Tibial artery (tissue), 4 donors: ENCODE measurements around the gene CHMP5.

Experiments used
- DNase-seq, 2 donors: peaks; one replicate each; pipeline ENCODE4 v3.0.0-alpha.2; 2019
- H3K27ac ChIP-seq, 2 donors: fragments of 200-600 bp; sonication (generic) in 1 of 2; 1 replicate in 1 of 2; 2 replicates in 1 of 2; pipeline ENCODE4 v1.5.1; 2018 to 2019; ENCODE audit warnings: mild to moderate bottlenecking in 1 of 2
- H3K27me3 ChIP-seq, 2 donors: fragments of 200-600 bp; sonication (generic) in 1 of 2; one replicate each; pipeline versions ENCODE4 v1.5.1 to v1.6.0; 2016 to 2019
- H3K36me3 ChIP-seq, 3 donors: fragments of 200-600 bp; sonication (generic) in 2 of 3; one replicate each; pipeline ENCODE4 v1.5.1; 2016 to 2019; ENCODE audit warnings: mild to moderate bottlenecking in 2 of 3
- H3K4me1 ChIP-seq, 4 donors: fragments of 200-600 bp; sonication (generic) in 2 of 4; 1 replicate in 3 of 4; 2 replicates in 1 of 4; pipeline ENCODE4 v1.5.1; 2016 to 2019
- H3K4me3 ChIP-seq, 2 donors: fragments of 200-600 bp; sonication (generic) in 1 of 2; 1 replicate in 1 of 2; 2 replicates in 1 of 2; pipeline ENCODE4 v1.5.1; 2018 to 2019; ENCODE audit warnings: mild to moderate bottlenecking in 2 of 2
- H3K9me3 ChIP-seq, 3 donors: fragments of 200-600 bp; sonication (generic) in 1 of 3; one replicate each; pipeline ENCODE4 v1.5.1; 2016 to 2019
- intact Hi-C: fragments of 100-400 bp; cut with DNase I; formaldehyde crosslinking; loops from one replicate; pipeline ENCODE4 v1.15.0; 2023; ENCODE audit warnings: low total_unique reads
- TF ChIP-seq, protein P1 (sequence below), 2 experiments: fragments of 200-600 bp in 1 of 2; fragments of 450-650 bp in 1 of 2; IDR thresholded peaks; one replicate each; pipeline ENCODE4 v1.5.1; 2017 to 2019; ENCODE audit warnings: antibody characterized with exemption in 2 of 2, mild to moderate bottlenecking in 1 of 2, moderate library complexity in 1 of 2

Gene CHMP5

GRCh38 chr9:33318225-33318624, 53.4 kb downstream of the CHMP5 start:
- TF ChIP-seq, protein P1, sequence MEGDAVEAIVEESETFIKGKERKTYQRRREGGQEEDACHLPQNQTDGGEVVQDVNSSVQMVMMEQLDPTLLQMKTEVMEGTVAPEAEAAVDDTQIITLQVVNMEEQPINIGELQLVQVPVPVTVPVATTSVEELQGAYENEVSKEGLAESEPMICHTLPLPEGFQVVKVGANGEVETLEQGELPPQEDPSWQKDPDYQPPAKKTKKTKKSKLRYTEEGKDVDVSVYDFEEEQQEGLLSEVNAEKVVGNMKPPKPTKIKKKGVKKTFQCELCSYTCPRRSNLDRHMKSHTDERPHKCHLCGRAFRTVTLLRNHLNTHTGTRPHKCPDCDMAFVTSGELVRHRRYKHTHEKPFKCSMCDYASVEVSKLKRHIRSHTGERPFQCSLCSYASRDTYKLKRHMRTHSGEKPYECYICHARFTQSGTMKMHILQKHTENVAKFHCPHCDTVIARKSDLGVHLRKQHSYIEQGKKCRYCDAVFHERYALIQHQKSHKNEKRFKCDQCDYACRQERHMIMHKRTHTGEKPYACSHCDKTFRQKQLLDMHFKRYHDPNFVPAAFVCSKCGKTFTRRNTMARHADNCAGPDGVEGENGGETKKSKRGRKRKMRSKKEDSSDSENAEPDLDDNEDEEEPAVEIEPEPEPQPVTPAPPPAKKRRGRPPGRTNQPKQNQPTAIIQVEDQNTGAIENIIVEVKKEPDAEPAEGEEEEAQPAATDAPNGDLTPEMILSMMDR (IDR thresholded peaks at IDR 0.05), result no peak
- intact Hi-C loops, result no loop called here
- no peaks in the 10 kb centered on the region for H3K27me3 ChIP-seq
- peaks cover 66 to 94% (median 92%) of the 10 kb centered on the region in 3 donors for H3K36me3 ChIP-seq
- DNase-seq, result no peak
- peaks cover 0 to 18% (median 6%) of the 10 kb centered on the region in 4 donors for H3K4me1 ChIP-seq
- no peaks in the 10 kb centered on the region for H3K9me3 ChIP-seq
- H3K27ac ChIP-seq, result no peak overlapping the region
- H3K4me3 ChIP-seq, result no peak overlapping the region

DNA sequence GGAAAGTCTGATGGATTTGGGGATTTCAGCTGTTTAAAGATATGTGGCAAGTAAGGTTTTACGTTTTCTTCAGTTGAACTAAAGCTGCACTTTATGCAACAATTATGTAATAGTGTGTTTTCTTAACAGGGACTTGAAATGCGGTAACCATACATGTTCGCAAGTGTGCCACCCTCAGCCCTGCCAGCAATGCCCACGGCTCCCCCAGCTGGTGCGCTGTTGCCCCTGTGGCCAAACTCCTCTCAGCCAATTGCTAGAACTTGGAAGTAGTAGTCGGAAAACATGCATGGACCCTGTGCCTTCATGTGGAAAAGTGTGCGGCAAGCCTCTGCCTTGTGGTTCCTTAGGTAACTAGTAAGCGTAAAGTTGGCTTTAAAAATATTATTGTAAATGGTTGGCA, 53.9 kb downstream of the CHMP5 start:
- Histone ChIP-seq H3K36me3 (peaks cover 64 to 92% (median 90%) of the 10 kb centered on the region in 3 donors), H3K27ac (no peak overlapping the region)
- intact Hi-C loops, result no loop called here

DNA sequence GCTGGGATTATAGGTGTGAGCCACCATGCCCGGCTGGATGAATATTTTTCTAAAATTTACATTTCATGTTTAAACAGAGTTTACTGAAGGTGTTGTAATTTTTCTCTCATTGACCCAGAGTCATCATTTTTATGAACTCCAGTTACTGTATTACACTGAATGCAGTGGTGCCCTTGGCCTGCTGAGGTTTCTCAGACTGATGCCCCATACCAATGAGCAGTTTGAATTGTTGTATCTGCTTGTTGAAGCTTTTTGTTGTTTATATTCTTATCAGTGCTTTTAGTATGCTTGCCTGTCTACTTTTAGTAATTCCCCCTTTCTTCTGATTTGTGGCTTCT, 55.4 kb downstream of the CHMP5 start:
- H3K36me3 ChIP-seq, result peaks cover 64 to 91% (median 85%) of the 10 kb centered on the region in 3 donors
- H3K27me3 ChIP-seq, result no peaks in the 10 kb centered on the region
- no peaks in the 10 kb centered on the region for H3K9me3 ChIP-seq

More for the DNA sequence above, 53.9 kb downstream of the CHMP5 start:
- no peaks in the 10 kb centered on the region for H3K9me3 ChIP-seq
- DNase-seq, result no peak
- no peak overlapping the region for H3K4me3 ChIP-seq
- peaks cover 0 to 18% (median 6%) of the 10 kb centered on the region in 4 donors for H3K4me1 ChIP-seq
- no peaks in the 10 kb centered on the region for H3K27me3 ChIP-seq
- TF ChIP-seq, protein P1 (IDR thresholded peaks at IDR 0.05), result no peak

DNA sequence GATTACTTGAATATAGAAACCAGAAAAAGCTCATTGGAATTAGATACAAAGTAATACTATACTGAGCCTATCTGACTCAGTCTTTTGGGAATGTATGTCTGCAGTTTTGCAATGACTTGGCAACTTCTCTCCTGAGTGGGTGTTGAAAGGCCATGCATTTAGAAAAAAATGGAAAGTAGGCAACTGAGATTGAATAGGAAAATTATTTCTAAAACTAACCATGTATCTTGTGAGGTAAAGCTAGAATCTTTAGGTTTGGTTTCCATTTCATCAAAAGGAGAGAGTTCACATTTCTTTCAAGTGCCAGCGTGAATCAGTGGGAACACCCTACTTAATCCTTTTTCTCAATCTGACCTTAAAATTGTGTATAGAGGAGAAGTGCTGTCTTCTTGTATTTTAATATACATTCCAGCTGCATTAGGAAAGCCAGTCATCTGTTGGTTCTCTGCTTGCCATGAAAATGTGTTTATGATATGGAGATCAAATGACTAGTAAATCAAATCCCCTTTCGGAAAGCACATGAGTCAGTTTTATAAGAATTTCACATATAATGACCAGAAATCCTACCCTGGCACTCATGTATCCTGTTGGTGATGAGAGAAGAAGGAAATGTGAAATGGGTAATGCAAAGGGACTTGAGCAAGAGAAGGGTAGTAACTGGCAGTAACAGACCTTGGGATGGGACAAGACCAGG, 55.9 kb downstream of the CHMP5 start:
- TF ChIP-seq, protein P1 (IDR thresholded peaks at IDR 0.05), result no peak
- H3K27me3 ChIP-seq, result no peaks in the 10 kb centered on the region
- peak in 1 of 2 donors; percentile 46 for DNase-seq
- H3K4me3 ChIP-seq, result no peak overlapping the region
- H3K27ac ChIP-seq, result peak overlapping the region in 1 of 2 donors; percentile 49
- no peaks in the 10 kb centered on the region for H3K9me3 ChIP-seq
- peaks cover 66 to 90% (median 82%) of the 10 kb centered on the region in 3 donors for H3K36me3 ChIP-seq
- intact Hi-C loops, result no loop called here
- H3K4me1 ChIP-seq, result peaks cover 0 to 18% (median 6%) of the 10 kb centered on the region in 4 donors

More for the DNA sequence above, 55.4 kb downstream of the CHMP5 start:
- no peak overlapping the region for H3K4me3 ChIP-seq
- peaks cover 0 to 18% (median 6%) of the 10 kb centered on the region in 4 donors for H3K4me1 ChIP-seq
- TF ChIP-seq, protein P1 (IDR thresholded peaks at IDR 0.05), result no peak
- DNase-seq, result no peak
- intact Hi-C loops, result no loop called here
- H3K27ac ChIP-seq, result peak overlapping the region; percentile 5 to 49

DNA sequence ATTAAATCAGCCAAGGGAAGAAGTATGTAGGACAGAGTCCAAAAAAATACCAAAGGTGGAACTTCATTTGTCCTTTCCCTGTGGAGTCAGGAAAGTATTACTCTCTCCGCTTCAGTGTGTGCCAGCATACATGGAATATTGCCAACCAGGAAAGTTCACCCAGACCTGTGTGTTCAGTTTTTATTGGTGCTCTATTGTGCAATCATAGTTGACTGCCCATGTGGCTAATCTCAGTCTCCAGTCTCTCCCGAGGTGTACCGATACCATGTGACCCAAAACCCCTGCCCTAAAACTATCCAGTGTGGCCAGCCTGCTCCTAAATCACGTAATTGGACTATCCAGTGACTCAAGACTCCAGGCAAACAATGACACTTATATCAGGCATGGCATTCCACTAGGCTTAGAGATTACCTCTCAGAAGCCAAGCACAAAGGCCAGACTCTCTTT, 64.3 kb downstream of the CHMP5 start:
- H3K27me3 ChIP-seq, result no peaks in the 10 kb centered on the region
- no peaks in the 10 kb centered on the region for H3K9me3 ChIP-seq
- peaks cover 0 to 21% (median 16%) of the 10 kb centered on the region in 4 donors for H3K4me1 ChIP-seq
- no peak overlapping the region for H3K4me3 ChIP-seq
- intact Hi-C loops, result no loop called here
- DNase-seq, result peak; percentile 42 to 73
- peak overlapping the region; percentile 49 for H3K27ac ChIP-seq
- peaks cover 45 to 93% (median 56%) of the 10 kb centered on the region in 3 donors for H3K36me3 ChIP-seq
- TF ChIP-seq, protein P1 (IDR thresholded peaks at IDR 0.05), result no peak
